ENCODE results near the gene TTC7B.

TTC7B gene

DNA sequence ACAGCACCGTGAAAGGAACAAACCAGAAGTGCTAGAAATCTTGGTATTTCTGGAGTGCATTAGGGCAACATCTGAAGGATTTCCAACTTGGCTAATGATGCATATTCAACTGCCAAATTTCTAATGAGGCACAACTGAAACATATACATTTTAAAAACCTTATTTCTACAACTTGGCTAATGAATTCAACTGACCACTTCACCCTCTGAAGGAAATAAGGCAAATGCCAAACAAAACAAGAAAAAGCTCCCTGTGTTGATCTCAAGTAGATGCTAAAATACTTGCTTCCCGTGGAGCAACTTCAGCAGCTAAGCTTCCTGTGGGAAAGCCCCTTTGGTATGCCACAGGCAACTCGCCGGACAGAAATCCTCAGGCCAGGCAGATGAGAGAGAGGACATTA lies 167.1 kb downstream of the TTC7B start:
- DNase-seq (ENCODE audit: low read depth, low spot score) = no peak

DNA sequence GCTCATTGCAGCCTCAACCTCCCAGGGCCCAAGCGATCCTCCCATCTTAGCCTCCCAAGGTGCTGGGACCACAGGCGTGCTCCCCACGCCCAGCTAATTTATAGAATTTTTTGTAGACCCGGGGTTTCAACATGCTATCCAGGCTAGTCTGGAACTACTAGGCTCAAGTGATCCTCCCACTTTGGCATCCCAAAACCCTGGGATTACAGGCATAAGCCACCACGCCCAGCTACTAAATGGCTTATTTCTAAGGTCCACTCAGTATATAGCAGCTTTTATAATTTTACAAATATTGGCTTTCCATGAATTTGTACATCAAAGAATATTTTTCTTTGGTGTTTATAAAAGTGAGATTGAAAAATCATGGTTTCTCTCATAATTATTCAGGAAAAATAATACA lies 167.8 kb downstream of the TTC7B start:
- no peak for DNase-seq (ENCODE audit: low read depth, low spot score)

DNA sequence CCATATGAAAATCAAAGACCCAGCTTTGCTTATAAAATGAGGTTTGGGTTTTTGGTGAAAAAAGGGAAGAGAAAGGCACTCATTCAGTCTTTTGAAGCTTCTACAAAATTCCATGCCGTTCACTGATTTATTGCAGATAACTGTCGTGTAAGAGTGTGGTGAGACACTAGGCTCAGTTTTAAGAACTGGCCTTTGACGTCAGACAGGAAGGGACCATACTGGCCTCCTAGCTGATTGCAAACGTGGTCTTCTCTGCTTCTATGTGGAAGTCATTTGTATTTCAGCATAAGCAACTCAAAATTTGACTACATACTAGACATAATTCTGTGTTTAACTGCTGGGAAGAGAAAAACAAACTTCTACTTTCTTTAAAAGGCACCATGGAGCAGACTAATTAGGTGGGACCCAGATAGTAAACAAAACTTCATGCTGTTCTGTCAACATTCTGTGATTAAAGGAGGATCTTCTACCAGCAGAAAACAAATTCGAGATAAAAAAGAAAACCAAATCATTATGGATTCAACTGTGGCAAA lies 168.7 kb downstream of the TTC7B start:
- DNase-seq (ENCODE audit: low read depth, low spot score) = no peak

GRCh38 chr14:90645842-90646443 lies 170.3 kb downstream of the TTC7B start:
- no peak for DNase-seq (ENCODE audit: low read depth, low spot score)

- no peak for DNase-seq (ENCODE audit: low read depth, low spot score)
Observed at GRCh38 chr14:90644882-90645281, 171.3 kb downstream of the TTC7B start.

GRCh38 chr14:90643982-90644670 lies 172.1 kb downstream of the TTC7B start:
- DNase-seq (ENCODE audit: low read depth, low spot score) = no peak

DNA sequence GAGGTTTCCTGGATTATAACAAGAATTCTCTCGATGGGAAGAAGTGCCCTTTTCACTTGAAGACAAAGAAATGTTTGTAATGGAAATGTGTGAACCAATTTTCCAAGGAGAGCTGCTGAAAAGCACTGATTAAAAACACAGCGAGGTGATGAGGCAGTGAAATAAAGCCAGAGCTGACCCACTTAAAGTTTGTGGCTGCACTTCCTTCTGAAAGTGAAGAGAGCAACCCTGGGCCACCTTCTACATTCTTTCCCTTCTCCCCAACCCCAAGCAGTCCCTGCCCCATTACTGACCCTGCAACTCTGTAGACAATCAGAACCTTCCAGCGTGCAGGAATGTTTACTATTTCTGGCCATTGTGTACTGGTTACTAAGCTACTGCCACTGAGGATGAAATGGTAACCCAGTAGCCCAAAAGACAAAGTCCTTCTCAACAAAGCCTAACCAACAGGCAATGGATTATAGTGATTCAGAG lies 173.9 kb downstream of the TTC7B start:
- DNase-seq (ENCODE audit: low read depth, low spot score) = no peak

- DNase-seq (ENCODE audit: low read depth, low spot score) = no peak
Observed at GRCh38 chr14:90641615-90642243, 174.5 kb downstream of the TTC7B start.

GRCh38 chr14:90641168-90641567 lies 175.1 kb downstream of the TTC7B start:
- no peak for DNase-seq (ENCODE audit: low read depth, low spot score)

DNA sequence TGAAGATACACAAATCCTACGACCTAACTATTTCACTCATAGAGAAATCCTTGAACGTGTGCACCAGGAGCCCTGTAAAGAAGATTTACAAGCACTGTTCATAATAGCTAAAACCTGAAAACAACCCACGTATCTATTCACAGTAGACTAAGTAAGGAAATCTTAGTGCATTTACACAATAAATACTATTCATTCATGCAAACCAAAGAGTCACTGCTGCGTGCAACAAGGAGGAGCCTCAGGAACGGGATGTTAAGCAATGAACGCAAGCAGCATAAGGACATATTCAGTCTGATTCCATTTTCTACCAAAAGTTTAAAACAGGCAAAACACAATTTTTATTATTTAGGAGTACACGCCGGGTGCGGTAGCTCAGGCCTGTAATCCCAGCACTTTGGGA lies 176.6 kb downstream of the TTC7B start:
- no peak for DNase-seq (ENCODE audit: low read depth, low spot score)

- DNase-seq (ENCODE audit: low read depth, low spot score) = no peak
Observed at GRCh38 chr14:90632871-90633270, 183.4 kb downstream of the TTC7B start.

DNA sequence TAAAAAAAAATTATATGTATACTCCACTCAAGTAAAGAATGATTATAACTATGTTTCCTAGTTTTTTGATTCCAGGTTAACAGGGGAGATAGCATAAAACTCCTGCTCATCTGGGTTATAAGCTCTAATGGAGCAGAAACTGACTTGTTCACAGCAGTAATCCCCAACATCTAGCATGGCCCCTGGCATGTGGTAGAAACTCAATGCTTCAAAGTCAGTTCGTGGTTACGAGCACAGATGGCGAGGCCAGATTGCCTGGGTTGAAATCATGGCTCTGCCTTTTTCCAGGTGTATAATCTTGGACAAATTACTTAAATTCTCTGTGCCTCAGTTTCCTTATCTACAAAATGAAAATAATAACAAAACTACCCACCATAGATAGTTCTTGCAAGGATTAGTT lies 183.8 kb downstream of the TTC7B start:
- no peak for DNase-seq (ENCODE audit: low read depth, low spot score)

DNA sequence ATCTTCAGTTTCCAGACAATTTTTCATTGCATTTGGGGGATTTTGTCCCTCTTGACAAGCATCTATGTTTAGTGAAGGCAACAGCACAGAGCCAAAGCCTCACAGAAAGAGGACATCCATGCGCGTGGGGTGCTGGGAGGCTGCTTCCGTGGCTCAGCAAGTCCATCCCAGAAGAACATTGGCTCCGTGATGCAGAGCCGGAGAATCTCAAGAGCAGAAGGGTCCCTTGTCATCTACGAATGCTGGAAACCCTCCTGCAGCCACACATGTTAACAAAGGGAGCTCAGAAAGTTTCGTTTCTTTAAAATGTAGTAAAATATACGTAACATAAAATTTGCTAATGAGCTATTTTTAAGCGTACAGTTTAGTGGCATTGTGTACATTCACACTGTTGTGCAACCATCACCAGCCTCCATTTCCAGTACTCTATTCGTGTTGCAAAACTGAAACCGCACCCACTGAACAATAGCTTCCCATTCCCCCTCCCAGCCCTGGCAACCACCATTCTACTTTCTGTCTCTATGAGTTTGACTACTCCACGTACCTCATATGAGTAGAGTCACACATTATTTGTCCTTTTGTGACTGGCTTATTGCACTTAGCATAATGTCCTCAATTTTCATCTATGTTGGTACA lies 185.9 kb downstream of the TTC7B start:
- DNase-seq (ENCODE audit: low read depth, low spot score) = no peak

DNA sequence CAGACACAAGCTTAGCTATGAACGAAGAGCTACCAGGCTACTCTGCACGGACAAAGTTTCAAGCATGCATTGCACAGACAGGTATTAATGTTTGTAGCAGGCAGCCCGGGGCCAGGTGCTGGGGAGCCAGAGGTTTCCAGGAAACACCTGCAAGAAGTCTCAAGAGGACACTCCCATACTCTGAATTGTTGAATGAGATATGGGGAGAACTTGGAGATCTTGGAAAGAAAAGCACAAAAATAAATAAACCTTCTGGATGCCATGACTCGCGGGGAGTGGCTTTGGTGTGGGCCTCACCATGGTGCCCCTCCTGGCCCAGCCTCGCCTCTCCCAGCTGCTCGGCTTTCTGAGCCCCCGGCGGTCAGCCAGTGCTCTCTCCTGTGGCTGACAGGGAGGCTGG lies 186.8 kb downstream of the TTC7B start:
- DNase-seq (ENCODE audit: low read depth, low spot score) = no peak

DNA sequence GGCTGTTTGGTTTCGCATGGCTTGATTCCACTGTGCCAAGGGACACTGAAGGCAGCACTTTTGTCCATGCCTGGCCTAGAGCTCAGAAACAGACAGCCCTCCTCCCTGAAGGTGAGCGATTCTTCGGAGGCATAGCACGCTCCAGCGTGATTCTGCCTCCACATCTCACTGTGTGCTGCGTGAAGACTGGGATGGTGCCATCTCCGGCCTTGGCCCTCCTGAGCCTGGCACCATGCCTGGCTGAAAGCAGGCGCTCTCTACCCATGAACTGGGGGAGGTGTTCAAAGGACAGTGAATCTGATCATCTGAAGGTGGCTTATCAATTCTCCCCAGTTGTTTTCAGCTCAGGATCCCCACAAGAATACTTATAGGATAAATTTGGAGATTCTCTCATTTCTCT lies 187.4 kb downstream of the TTC7B start:
- no peak for DNase-seq (ENCODE audit: low read depth, low spot score)

DNA sequence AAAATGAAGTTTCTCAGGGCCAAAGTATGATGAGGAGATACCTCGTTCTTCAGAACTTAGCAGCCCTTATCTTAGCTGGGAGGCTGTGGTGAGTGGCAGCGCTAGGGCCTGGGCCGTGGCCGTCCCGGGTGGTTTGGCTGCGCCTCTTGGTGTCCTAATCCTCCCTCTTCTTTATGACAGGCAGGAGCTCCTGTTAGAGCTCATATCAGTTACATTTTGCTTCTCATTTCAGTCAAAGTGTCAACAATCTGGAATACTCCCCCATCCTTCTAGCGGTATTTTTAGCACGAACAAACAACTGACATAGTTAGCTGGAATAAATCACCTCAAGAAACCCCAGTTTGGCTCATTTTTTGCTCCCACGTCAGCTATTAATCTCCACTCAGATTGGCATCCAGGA lies 188.8 kb downstream of the TTC7B start:
- no peak for DNase-seq (ENCODE audit: low read depth, low spot score)

DNA sequence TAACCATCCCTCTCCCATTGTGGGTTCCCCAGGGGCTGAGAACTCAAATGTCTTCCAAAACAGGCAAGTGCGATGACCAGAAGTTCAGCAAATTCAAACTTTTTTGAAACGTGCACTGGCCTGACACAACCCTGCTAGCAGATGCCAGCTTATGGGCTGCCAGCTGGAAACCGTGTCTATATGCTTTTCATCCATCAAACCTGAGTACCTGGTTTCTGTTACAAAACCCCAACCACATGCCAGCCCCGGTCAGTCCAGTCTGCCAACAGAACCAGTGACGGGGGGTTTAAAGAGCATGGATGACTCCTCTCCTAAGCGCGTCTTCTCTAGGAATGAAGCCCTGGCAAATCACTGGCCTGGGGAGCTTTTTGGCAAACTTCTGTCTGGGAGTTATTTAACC lies 189.7 kb downstream of the TTC7B start:
- no peak for DNase-seq (ENCODE audit: low read depth, low spot score)

DNA sequence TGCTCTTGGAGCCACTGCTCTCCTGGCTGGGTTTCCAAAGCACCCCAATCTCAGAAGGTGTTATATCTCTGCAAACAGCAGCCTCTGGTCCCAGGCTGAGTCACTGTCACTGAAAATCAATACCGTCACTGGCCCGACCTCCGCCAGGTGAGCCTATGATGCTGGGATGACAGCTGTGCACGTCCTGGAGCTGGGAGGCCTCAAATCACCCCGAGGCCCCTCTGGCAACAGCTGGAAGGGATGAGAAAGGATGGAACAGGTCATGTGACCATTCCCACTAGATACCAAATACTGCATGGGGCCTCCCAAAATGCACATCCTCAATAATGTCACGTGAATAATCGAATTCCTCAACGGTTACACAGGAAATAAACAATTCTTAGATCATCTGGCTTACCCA lies 190.8 kb downstream of the TTC7B start:
- no peak for DNase-seq (ENCODE audit: low read depth, low spot score)

DNA sequence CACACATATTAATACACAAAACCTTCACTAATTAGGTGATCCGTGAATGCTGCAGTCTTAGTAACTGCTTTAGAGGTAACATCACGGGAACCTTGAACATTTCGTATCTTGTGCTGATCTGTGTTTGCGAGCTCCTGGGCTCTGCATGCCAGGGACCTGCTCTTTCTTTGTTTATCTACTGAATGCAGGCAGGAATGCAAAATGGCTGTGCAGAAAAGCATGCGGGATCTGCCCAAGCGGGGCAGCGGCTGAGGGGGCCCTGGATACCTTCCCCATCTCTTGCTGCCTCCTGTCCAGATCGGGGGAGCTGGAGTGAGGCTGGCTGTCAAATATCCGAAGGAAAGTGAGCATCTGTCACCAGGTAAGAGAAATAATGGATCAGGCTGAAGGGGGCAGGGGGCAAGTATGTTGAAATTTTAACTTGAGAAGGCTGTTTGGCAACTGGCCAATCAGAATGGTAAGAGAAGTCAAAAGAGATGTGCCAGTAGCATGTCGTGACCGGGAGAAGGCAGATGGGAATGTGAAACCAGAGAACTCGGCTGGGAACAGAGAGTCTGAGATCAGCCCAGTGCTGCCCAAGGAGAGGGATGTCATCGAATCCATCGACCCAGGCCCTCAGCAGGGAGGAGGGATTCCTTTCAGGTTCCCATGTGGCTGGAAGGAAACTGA lies 191.4 kb downstream of the TTC7B start:
- DNase-seq (ENCODE audit: low read depth, low spot score) = no peak

DNA sequence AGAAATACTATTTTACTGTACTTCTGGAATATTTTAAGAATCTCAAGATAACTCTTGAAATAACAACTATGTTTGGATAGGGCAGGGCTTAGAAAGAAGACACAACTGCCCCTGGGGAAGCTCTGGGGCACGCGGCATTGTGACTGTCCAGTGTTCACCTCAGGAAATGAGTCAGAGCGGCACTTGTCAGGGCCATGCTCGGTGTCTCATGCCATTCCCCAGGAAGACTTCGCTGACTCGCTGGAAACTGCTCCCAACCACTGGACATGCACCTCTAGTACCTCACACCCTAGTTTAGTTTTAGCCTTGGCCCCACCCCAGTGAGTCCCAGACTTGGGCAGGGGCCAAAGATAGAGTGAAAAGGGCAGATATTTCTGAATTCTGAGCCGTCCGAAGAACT lies 192.0 kb downstream of the TTC7B start:
- DNase-seq (ENCODE audit: low read depth, low spot score) = no peak

- no peak for DNase-seq (ENCODE audit: low read depth, low spot score)
Observed at GRCh38 chr14:90621201-90621600, 195.0 kb downstream of the TTC7B start.

DNA sequence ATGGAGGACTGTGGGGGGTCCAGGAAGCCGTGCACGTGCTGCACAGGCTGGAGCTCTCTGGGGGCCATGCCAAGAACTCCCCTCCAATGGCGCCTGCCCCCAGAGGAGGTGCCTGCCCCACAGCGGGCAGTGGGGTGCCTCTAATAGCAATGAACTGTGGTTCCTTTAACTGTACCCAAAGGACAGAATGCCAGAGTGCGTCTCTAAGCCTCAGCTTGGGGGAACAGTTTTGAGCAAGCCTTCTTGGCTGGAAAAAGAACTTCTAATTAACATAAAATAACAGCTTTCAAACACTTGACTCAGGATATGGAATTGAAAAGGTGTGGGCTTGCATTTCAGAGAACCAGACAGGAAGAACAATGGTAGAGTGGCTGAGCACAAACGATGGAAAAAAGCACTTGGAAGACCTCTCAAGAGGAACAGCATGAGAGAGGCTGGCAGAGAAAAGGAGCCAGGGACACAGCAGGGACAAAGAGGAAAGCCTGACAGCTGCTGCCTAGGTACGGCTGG lies 195.6 kb downstream of the TTC7B start:
- no peak for DNase-seq (ENCODE audit: low read depth, low spot score)

All from brain pericyte (primary cell).